ENCODE data around the gene TMEM125.

Gene TMEM125

GRCh38 chr1:43247256-43247921 is 22.4 kb upstream of the TMEM125 start:
- DNase-seq, result no peak

DNA sequence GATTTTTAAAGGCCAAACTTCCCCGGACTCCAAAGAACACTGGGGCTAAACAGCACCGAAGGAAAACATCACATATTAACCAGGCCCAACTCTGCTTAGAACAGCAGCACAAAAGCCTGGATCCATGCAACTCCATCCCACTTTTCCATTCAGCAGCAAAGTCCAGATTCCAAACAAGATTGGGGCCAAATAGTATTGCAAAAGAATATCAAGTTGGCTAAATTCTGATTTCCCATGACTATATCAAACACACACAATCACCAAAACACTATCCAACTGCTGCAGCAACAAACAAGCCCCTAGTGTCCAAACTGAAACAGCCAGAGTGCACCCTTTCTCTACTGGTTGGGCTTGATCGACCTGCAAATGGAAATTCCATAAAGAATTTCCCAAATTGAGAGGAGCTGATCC is 19.4 kb upstream of the TMEM125 start:
- no peak for DNase-seq

GRCh38 chr1:43251024-43251423 is 18.8 kb upstream of the TMEM125 start:
- no peak for DNase-seq

GRCh38 chr1:43252225-43252624 is 17.6 kb upstream of the TMEM125 start:
- no peak for DNase-seq

- DNase-seq, result no peak
Observed at GRCh38 chr1:43253173-43253572, 16.6 kb upstream of the TMEM125 start.

DNA sequence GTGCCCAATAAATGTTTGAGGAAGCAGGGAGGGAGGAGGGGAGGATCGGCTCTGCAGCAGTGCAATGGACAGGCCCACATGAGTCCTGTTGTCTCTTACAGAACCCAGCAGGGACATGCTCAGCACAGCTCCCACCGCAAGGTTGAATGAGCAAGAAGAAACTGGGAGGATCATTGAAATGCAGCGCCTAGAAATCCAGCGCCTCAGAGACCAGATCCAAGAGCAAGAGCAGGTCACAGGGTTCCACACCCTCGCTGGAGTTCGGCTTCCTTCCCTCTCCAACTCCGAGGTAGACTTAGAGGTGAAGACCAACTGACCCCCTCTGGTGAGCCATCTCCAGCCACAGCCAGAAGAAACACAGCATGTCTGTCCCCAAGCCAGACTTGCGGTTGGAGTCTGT is 15.9 kb upstream of the TMEM125 start:
- no peak for DNase-seq

DNA sequence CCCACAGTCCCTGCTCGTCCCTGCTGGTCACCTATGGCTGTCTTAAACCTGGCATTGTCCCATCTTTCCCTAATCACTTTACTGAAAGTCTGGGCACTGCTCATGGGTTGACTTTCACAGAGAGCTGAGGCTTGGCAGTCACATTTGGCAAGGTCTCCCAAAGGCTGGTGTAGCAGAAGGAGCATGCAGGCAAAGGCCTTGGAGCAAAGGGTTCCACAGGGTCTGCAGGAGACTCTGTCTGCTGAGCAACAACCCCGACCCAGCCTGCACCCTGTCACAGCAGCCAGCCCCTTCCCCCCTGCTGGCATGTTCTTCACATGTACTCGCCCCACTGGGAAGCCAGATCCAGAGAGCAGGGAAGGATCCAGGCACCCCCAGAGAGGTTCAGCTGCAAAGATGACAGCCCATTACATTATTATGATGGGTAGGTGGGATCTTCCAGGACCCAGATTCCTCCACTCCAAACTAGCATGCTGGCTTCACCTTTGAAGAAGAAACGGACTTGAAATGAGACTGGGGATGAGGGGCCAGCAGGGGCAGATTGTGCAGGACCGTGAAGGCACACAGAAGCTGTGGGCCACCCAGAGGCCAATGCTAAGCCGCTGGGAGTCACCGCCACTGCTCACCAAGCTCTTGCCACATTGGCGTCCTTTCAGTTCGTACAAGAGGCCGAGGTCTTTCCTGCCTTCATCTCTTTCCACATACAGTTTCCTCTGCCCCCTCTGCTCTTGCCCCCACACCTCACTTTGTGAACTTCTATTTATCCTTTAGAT is 14.2 kb upstream of the TMEM125 start:
- DNase-seq, result no peak

- no peak for DNase-seq
Observed at GRCh38 chr1:43256675-43257570, 12.9 kb upstream of the TMEM125 start.

DNA sequence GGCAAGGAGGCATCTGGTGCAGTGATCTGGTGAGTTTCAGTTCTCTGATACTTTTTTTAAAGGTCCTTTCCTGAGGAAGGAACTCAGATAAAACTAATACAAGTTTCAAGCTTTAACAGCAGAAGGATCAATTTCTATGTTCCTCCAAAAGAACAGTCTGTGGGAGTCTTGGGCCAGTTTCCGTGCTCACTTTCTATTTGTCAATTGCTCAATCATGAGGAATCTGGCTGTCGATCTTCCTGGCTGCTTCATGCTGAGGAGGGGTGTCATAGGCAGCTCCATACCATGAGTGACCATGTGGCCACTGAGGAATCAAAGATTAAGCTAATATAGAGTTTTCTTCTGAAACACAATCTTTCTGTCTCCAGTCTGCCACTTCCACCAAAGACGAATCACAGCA is 11.4 kb upstream of the TMEM125 start:
- DNase-seq, result no peak

GRCh38 chr1:43265431-43265830 is 4.4 kb upstream of the TMEM125 start:
- DNase-seq, result no peak

DNA sequence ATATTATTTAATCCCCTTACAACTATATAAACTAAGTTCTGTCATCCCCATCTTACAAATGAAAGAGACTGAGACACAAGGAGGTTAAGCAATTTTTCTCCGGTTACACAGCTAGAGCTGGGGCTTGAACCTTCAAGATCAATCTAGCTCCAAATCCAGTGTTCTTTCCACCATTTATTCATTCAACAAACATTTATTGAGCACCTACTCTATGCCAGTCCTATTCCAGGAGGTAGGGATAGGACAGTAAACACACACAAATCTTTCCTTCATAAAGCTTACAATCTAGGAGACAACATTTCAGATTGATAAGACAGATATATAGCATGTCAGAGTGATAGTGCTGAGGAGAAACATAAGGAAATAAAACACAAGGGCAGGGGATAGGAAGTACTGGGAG is 2.9 kb upstream of the TMEM125 start:
- no peak for DNase-seq

GRCh38 chr1:43267291-43267805 is 2.4 kb upstream of the TMEM125 start:
- no peak for DNase-seq

DNA sequence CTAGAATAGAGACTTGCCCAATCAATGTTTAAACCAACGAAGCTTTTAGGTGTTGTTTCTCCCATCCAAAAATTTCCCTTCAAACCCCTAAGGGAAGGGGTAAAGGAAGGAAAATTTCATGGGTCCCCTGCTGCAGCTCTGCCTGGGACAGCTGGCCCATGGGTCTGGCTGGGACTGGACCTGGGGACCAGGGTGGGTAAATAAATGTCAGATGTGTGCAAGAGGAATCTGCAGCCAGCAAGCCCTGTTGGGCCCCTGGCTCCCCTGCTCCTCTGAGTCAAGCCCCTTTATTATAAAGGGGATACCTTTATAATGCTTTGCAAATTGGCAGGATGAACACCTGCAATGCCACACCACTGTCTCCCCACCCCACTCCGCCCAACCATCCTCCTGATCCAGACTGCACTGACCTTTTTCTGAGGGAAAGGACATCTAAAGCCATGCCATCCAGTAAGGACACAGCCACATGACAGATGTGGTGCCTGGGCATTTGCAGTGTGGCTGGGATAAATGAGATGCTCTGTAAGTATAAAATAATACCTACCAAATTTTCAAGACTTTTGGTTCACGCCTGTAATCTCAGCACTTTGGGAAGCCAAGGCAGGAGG is 1.9 kb upstream of the TMEM125 start:
- DNase-seq, result no peak

- no peak for DNase-seq
Observed at GRCh38 chr1:43270421-43271095, 775 bp downstream of the TMEM125 start.

- DNase-seq, result no peak
Observed at GRCh38 chr1:43271186-43272118, 1.7 kb downstream of the TMEM125 start.

DNA sequence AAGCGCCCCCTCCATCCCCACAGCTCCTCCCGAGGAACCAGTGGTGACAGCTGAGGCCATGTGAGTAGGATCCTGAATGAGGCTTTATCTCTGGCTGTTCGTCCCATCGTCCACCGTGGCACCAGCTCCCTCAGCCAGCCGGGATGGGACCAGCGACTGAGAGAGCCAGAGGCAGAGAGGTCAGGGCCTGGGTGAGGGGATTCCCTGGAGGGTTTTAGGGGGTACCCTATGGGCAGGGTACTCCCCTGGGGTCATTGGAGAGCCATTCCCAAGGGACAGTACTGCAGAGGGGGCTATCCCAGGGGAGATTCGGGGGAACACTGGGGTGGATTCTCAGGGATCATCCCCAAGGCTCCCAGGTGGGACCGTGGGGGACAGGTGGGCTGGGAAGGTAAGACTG is 2.4 kb downstream of the TMEM125 start:
- DNase-seq, result no peak

GRCh38 chr1:43272576-43273571 is 3.1 kb downstream of the TMEM125 start:
- DNase-seq, result no peak

- DNase-seq, result no peak
Observed at GRCh38 chr1:43273708-43274107, 3.9 kb downstream of the TMEM125 start.

GRCh38 chr1:43274125-43274803 is 4.5 kb downstream of the TMEM125 start:
- peak; percentile 24 for DNase-seq
